ENCODE results near the gene DGCR2.

DNA sequence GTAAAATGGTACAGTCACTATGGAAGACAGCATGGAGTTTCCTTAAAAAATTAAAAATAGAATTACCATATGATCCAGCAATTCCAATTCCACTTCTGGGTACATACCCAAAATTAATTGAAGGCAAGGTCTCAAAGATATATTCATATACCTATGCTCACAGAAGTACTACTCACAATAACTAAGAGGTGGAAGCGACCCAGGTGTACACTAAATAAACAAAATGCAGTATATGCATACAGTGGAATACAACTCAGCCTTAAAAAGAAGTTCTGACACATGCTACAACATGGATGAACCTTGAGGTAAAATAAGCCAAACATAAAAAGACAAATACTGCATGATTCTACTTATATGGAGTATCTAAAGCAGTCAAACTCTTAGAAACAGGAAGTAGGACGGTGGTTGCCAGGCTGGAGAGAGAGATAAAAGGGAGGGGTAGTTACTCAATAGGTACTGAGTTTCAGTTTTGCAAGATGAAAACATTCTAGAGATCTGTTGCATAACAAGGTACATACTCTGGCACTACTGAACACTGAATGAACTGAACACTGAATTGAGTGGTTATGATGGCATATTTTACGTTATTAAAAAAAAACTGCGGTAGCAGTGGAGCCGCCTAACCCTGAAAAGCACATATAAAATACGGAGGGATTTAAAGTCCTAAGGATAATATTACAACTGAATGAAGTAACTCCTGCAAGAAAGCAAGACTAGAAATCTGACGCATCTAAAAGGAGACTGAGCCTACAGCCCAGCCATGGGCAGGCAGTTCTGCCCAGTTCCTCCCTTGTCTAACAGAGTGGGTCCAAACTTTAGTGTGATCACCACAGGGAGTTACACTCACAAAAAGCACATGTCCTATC is 12.8 kb downstream of the DGCR2 start:
- TF ChIP-seq, protein P1, sequence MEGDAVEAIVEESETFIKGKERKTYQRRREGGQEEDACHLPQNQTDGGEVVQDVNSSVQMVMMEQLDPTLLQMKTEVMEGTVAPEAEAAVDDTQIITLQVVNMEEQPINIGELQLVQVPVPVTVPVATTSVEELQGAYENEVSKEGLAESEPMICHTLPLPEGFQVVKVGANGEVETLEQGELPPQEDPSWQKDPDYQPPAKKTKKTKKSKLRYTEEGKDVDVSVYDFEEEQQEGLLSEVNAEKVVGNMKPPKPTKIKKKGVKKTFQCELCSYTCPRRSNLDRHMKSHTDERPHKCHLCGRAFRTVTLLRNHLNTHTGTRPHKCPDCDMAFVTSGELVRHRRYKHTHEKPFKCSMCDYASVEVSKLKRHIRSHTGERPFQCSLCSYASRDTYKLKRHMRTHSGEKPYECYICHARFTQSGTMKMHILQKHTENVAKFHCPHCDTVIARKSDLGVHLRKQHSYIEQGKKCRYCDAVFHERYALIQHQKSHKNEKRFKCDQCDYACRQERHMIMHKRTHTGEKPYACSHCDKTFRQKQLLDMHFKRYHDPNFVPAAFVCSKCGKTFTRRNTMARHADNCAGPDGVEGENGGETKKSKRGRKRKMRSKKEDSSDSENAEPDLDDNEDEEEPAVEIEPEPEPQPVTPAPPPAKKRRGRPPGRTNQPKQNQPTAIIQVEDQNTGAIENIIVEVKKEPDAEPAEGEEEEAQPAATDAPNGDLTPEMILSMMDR (IDR thresholded peaks at IDR 0.05; ENCODE audit: insufficient read depth, low read length, poor library complexity, severe bottlenecking): no peak
- TF ChIP-seq EZH2phosphoT487 (conservative IDR thresholded peaks at IDR 0.05; ENCODE audit: low read length): no peak
